GM18505 (cell line): ENCODE results near the gene USP3.

ENCODE experiments used
- ATAC-seq: cut with Tn5 transposase; IDR thresholded peaks from one replicate; pipeline ENCODE4 v1.9.1; 2021; ENCODE audit not compliant: unreplicated experiment
- POLR2A ChIP-seq: IDR thresholded peaks from 4 replicates; pipeline ENCODE4 v1.6.1; 2011; ENCODE audit warnings: borderline replicate concordance; ENCODE audit not compliant: insufficient read depth, insufficient read length; ENCODE audit errors: extremely low read depth

USP3 gene

GRCh38 chr15:63540449-63540848 is 36.1 kb downstream of the USP3 start:
- TF ChIP-seq POLR2A, result no peak
- ATAC-seq, result no peak

GRCh38 chr15:63544258-63545026 is 40.0 kb downstream of the USP3 start:
- no peak for ATAC-seq

GRCh38 chr15:63545520-63545919 is 41.1 kb downstream of the USP3 start:
- no peak for TF ChIP-seq POLR2A
- no peak for ATAC-seq

More at GRCh38 chr15:63544258-63545026, 40.0 kb downstream of the USP3 start:
- TF ChIP-seq POLR2A, result no peak

GRCh38 chr15:63551400-63551799 is 47.0 kb downstream of the USP3 start:
- ATAC-seq, result no peak
- no peak for TF ChIP-seq POLR2A

GRCh38 chr15:63553388-63553791 is 49.0 kb downstream of the USP3 start:
- no peak for ATAC-seq
- TF ChIP-seq POLR2A, result no peak

- ATAC-seq, result no peak
- no peak for TF ChIP-seq POLR2A
These were observed 50.0 kb downstream of the USP3 start for GRCh38 chr15:63554337-63554927.

GRCh38 chr15:63555507-63555906 is 51.1 kb downstream of the USP3 start:
- no peak for TF ChIP-seq POLR2A
- ATAC-seq, result no peak

- TF ChIP-seq POLR2A, result no peak
- ATAC-seq, result no peak
These were observed 51.9 kb downstream of the USP3 start for GRCh38 chr15:63556246-63556645.

- no peak for TF ChIP-seq POLR2A
- no peak for ATAC-seq
These were observed 52.3 kb downstream of the USP3 start for GRCh38 chr15:63556736-63557135.

- TF ChIP-seq POLR2A, result no peak
- no peak for ATAC-seq
These were observed 55.4 kb downstream of the USP3 start for GRCh38 chr15:63559753-63560152.

GRCh38 chr15:63560741-63561448 is 56.5 kb downstream of the USP3 start:
- no peak for TF ChIP-seq POLR2A
- no peak for ATAC-seq

- no peak for TF ChIP-seq POLR2A
These were observed 59.7 kb downstream of the USP3 start for GRCh38 chr15:63564093-63564492.

GRCh38 chr15:63565536-63566186 is 61.3 kb downstream of the USP3 start:
- TF ChIP-seq POLR2A, result no peak
- ATAC-seq, result no peak

More at GRCh38 chr15:63564093-63564492, 59.7 kb downstream of the USP3 start:
- no peak for ATAC-seq
